Measurements from ENCODE around the gene NOL3. TPM values are rescaled to one million over a fixed set of nuclear protein-coding genes. Genes with fewer than 3 reads are reported as not detected.

Gene NOL3
- total and polyA plus RNA-seq, 2 of the 4 experiments (the other 2 are of a cell fraction), result 6.1 to 17.2 TPM

- in situ Hi-C loops (cut with MboI; ENCODE audit: low sequenced_read_pairs) (no loop called here), intact Hi-C loops (cut with micrococcal nuclease) (loop anchor here (1.0 to 10.0 kb wide), 5 partner anchors 26 to 238 kb away; partner anchors contain the start of genes FBXL8 and TRADD), dilution Hi-C loops (cut with HindIII; ENCODE audit: low sequenced_read_pairs, unreplicated experiment) (no loop called here)
- Histone ChIP-seq H3K9me3 (ENCODE audit: control insufficient read depth, insufficient read depth, low read length) (no peaks in the 10 kb centered on the region), H2BK120ac (ENCODE audit: low read depth, low read length) (no peak overlapping the region), H3K4me2 (ENCODE audit: low read depth, low read length) (no peak overlapping the region), H3K27me3 (ENCODE audit: control insufficient read depth, insufficient read depth, low read length) (no peaks in the 10 kb centered on the region), H3K27ac (ENCODE audit: insufficient read depth, low read length) (no peak overlapping the region), H3K18ac (ENCODE audit: low read depth, low read length) (no peak overlapping the region), H3K9me1 (ENCODE audit: insufficient read depth, low read length) (peaks cover 14% of the 10 kb centered on the region), H4K91ac (ENCODE audit: insufficient read depth, low read depth, low read length) (no peak overlapping the region), H3K56ac (ENCODE audit: extremely low read depth, insufficient read depth, low read length) (no peak overlapping the region), H3K4me1 (ENCODE audit: control insufficient read depth, insufficient read depth, low read length) (peaks cover 11% of the 10 kb centered on the region), H3K9ac (ENCODE audit: low read depth, low read length) (no peak overlapping the region), H2BK20ac (ENCODE audit: low read depth, low read length) (no peak overlapping the region), H2AFZ (replicated peaks; ENCODE audit: low read length, poor library complexity) (peak overlapping the region; percentile 81), H2BK15ac (ENCODE audit: low read depth, low read length) (no peak overlapping the region), H4K5ac (ENCODE audit: low read depth, low read length) (no peak overlapping the region), H2AK5ac (ENCODE audit: low read depth, low read length) (no peak overlapping the region), H3K36me3 (ENCODE audit: control insufficient read depth, insufficient read depth, low read length) (no peaks in the 10 kb centered on the region), H2AK9ac (replicated peaks; ENCODE audit: low read depth, low read length, poor library complexity) (peak overlapping the region; percentile 52), H2BK5ac (ENCODE audit: low read depth, low read length, poor library complexity, severe bottlenecking) (no peak overlapping the region), H3K4ac (ENCODE audit: low read depth, low read length) (no peak overlapping the region), H3K23ac (ENCODE audit: low read depth, low read length) (no peak overlapping the region), H4K8ac (ENCODE audit: low read depth in 2 of 2, low read length in 2 of 2) (no peak overlapping the region), H3K4me3 (ENCODE audit: insufficient read depth, low read depth, low read length) (no peak overlapping the region), H3K79me1 (ENCODE audit: low read depth in 1 of 2, low read length in 2 of 2) (peaks cover 19 to 25% of the 10 kb centered on the region in 2 experiments), H4K20me1 (ENCODE audit: insufficient read depth, low read length) (peaks cover 12% of the 10 kb centered on the region), H3K14ac (replicated peaks; ENCODE audit: low read depth, low read length) (no peak overlapping the region)
- CTCF ChIA-PET, result interaction anchor here (0.6 to 1.5 kb wide), 14 partner anchors 8 to 354 kb away, joined by 3 to 8 read pairs (median 4); partner anchors contain the start of genes B3GNT9, FHOD1, NAE1 and NOL3
- WGBS, 2 experiments (ENCODE audit: extremely low coverage in 2 of 2, insufficient read length in 1 of 2), result 11% methylated on average over 38 of the region's 43 CpGs; no CpG with 5 or more reads in 1 of the 2 experiments
- no TSS peak for BruUV-seq (replicated peaks)
- ATAC-seq (ENCODE audit: low read depth) (peak; percentile 51), DNase-seq (peak; percentile 91)
- TF ChIP-seq ELK1 (IDR thresholded peaks at IDR 0.05; ENCODE audit: borderline replicate concordance, low read depth, low read length) (no peak), USF2 (IDR thresholded peaks at IDR 0.05; ENCODE audit: low read depth, low read length) (0 out of 2 replicates have a peak, but pooled peaks have one; percentile 19), CEBPB (IDR thresholded peaks at IDR 0.05; ENCODE audit: low read depth, low read length) (no peak), RCOR1 (IDR thresholded peaks at IDR 0.05; ENCODE audit: insufficient replicate concordance, low read length) (peak; percentile 95), MAFK (IDR thresholded peaks at IDR 0.05; ENCODE audit: low read depth, low read length) (no peak), CTCF (conservative IDR thresholded peaks at IDR 0.05; ENCODE audit: low read depth, low read length) (peak; percentile 94), SMC3 (IDR thresholded peaks at IDR 0.05; ENCODE audit: low read depth, low read length) (peak; percentile 98), RFX5 (IDR thresholded peaks at IDR 0.05; ENCODE audit: low read depth, low read length) (no peak), BHLHE40 (IDR thresholded peaks at IDR 0.05; ENCODE audit: low read depth, low read length) (no peak), MAZ (IDR thresholded peaks at IDR 0.05; ENCODE audit: borderline replicate concordance, low read depth, low read length) (peak; percentile 76), MXI1 (IDR thresholded peaks at IDR 0.05; ENCODE audit: borderline replicate concordance, low read depth, low read length) (peak; percentile 100), RAD21 (IDR thresholded peaks at IDR 0.05; ENCODE audit: low read length) (peak; percentile 89), FOS (IDR thresholded peaks at IDR 0.05; ENCODE audit: low read depth, low read length) (no peak), POLR2A (IDR thresholded peaks at IDR 0.05; ENCODE audit: low read depth, low read length) (no peak), CHD1 (IDR thresholded peaks at IDR 0.05; ENCODE audit: low read depth, low read length) (no peak)
- POLR2A ChIA-PET (ENCODE audit: unreplicated experiment), result no interaction called here
These were observed 14.8 kb downstream of the NOL3 start for GRCh38 chr16:67184995-67185650.
